ENCODE data around the gene ZMIZ1. TPM values are rescaled to one million over a fixed set of nuclear protein-coding genes. Genes with fewer than 3 reads are reported as not detected.

Gene ZMIZ1
- total and polyA plus RNA-seq, 2 donors (not counting 1 experiment from before 2014, with no cell fraction given) = 6.3 to 30.6 TPM

GRCh38 chr10:79236433-79236765, 167.6 kb downstream of the ZMIZ1 start:
- H3K9ac ChIP-seq (ENCODE audit: insufficient read depth, low read length) = no peak overlapping the region
- no peak overlapping the region for H3K4me2 ChIP-seq (ENCODE audit: extremely low read depth, insufficient read depth, low read length)
- H3K27me3 ChIP-seq (ENCODE audit: control insufficient read depth, insufficient read depth, low read length) = no peaks in the 10 kb centered on the region
- no peak overlapping the region for H2AFZ ChIP-seq (ENCODE audit: low read length)
- peaks cover 20% of the 10 kb centered on the region for H3K4me1 ChIP-seq (ENCODE audit: control insufficient read depth, extremely low read depth, insufficient read depth, low read length)
- peaks cover 14% of the 10 kb centered on the region for H3K36me3 ChIP-seq (ENCODE audit: control insufficient read depth, insufficient read depth, low read length)
- H3K79me2 ChIP-seq (ENCODE audit: control insufficient read depth, insufficient read depth, low read length) = no peaks in the 10 kb centered on the region
- TF ChIP-seq CTCF (conservative IDR thresholded peaks at IDR 0.05 in 1 of 2, IDR thresholded peaks at IDR 0.05 in 1 of 2; ENCODE audit: low read depth in 1 of 2, low read length in 2 of 2) (no peak), EZH2 (IDR thresholded peaks at IDR 0.05; ENCODE audit: low read length, missing control alignments) (no peak)
- no peak overlapping the region for H3K27ac ChIP-seq (ENCODE audit: insufficient read depth, low read length)
- H3K9me3 ChIP-seq (ENCODE audit: control insufficient read depth, insufficient read depth, low read depth, low read length) = no peaks in the 10 kb centered on the region
- no peak for DNase-seq (ENCODE audit: low read depth in 2 of 2)
- peaks cover 2% of the 10 kb centered on the region for H4K20me1 ChIP-seq (ENCODE audit: control insufficient read depth, extremely low read depth, insufficient read depth, low read length)
- no peak overlapping the region for H3K4me3 ChIP-seq (replicated peaks in 1 of 4; ENCODE audit: control extremely low read depth in 1 of 4, insufficient read depth in 1 of 4, low read depth in 3 of 4, low read length in 4 of 4)

GRCh38 chr10:79237454-79238157, 168.8 kb downstream of the ZMIZ1 start:
- Histone ChIP-seq H3K4me2 (ENCODE audit: extremely low read depth, insufficient read depth, low read length) (no peak overlapping the region), H3K9ac (ENCODE audit: insufficient read depth, low read length) (no peak overlapping the region), H4K20me1 (ENCODE audit: control insufficient read depth, extremely low read depth, insufficient read depth, low read length) (peaks cover 2% of the 10 kb centered on the region), H3K4me3 (replicated peaks in 1 of 4; ENCODE audit: control extremely low read depth in 1 of 4, insufficient read depth in 1 of 4, low read depth in 3 of 4, low read length in 4 of 4) (no peak overlapping the region), H3K9me3 (ENCODE audit: control insufficient read depth, insufficient read depth, low read depth, low read length) (no peaks in the 10 kb centered on the region), H3K36me3 (ENCODE audit: control insufficient read depth, insufficient read depth, low read length) (peaks cover 14% of the 10 kb centered on the region), H3K27me3 (ENCODE audit: control insufficient read depth, insufficient read depth, low read length) (no peaks in the 10 kb centered on the region), H3K4me1 (ENCODE audit: control insufficient read depth, extremely low read depth, insufficient read depth, low read length) (peaks cover 27% of the 10 kb centered on the region), H3K27ac (ENCODE audit: insufficient read depth, low read length) (no peak overlapping the region), H2AFZ (ENCODE audit: low read length) (no peak overlapping the region), H3K79me2 (ENCODE audit: control insufficient read depth, insufficient read depth, low read length) (no peaks in the 10 kb centered on the region)
- no peak for TF ChIP-seq EZH2 (IDR thresholded peaks at IDR 0.05; ENCODE audit: low read length, missing control alignments)
- no peak for TF ChIP-seq CTCF (conservative IDR thresholded peaks at IDR 0.05 in 1 of 2, IDR thresholded peaks at IDR 0.05 in 1 of 2; ENCODE audit: low read depth in 1 of 2, low read length in 2 of 2)
- no peak for DNase-seq (ENCODE audit: low read depth in 2 of 2)

GRCh38 chr10:79238158-79238520, 169.4 kb downstream of the ZMIZ1 start:
- H3K9ac ChIP-seq (ENCODE audit: insufficient read depth, low read length) = no peak overlapping the region
- no peak overlapping the region for H2AFZ ChIP-seq (ENCODE audit: low read length)
- no peaks in the 10 kb centered on the region for H3K79me2 ChIP-seq (ENCODE audit: control insufficient read depth, insufficient read depth, low read length)
- H3K27me3 ChIP-seq (ENCODE audit: control insufficient read depth, insufficient read depth, low read length) = no peaks in the 10 kb centered on the region
- H3K36me3 ChIP-seq (ENCODE audit: control insufficient read depth, insufficient read depth, low read length) = peaks cover 14% of the 10 kb centered on the region
- H3K27ac ChIP-seq (ENCODE audit: insufficient read depth, low read length) = no peak overlapping the region
- DNase-seq (ENCODE audit: low read depth in 2 of 2) = no peak
- peaks cover 2% of the 10 kb centered on the region for H4K20me1 ChIP-seq (ENCODE audit: control insufficient read depth, extremely low read depth, insufficient read depth, low read length)
- H3K9me3 ChIP-seq (ENCODE audit: control insufficient read depth, insufficient read depth, low read depth, low read length) = no peaks in the 10 kb centered on the region
- no peak for TF ChIP-seq EZH2 (IDR thresholded peaks at IDR 0.05; ENCODE audit: low read length, missing control alignments)
- no peak for TF ChIP-seq CTCF (conservative IDR thresholded peaks at IDR 0.05 in 1 of 2, IDR thresholded peaks at IDR 0.05 in 1 of 2; ENCODE audit: low read depth in 1 of 2, low read length in 2 of 2)
- peaks cover 25% of the 10 kb centered on the region for H3K4me1 ChIP-seq (ENCODE audit: control insufficient read depth, extremely low read depth, insufficient read depth, low read length)
- H3K4me2 ChIP-seq (ENCODE audit: extremely low read depth, insufficient read depth, low read length) = no peak overlapping the region
- H3K4me3 ChIP-seq (replicated peaks in 1 of 4; ENCODE audit: control extremely low read depth in 1 of 4, insufficient read depth in 1 of 4, low read depth in 3 of 4, low read length in 4 of 4) = no peak overlapping the region

All from fibroblast of lung (primary cell).